GM19372 (cell line): ENCODE measurements around the gene TSPAN32.
"Not testable (repeated sequence)": the region's sequence is repeated elsewhere in the genome, so short reads cannot be mapped to it uniquely, and the experiment has no call there.

Experiments
- ATAC-seq: cut with Tn5 transposase; IDR thresholded peaks from one replicate; pipeline ENCODE4 v1.9.1; 2021; ENCODE audit warnings: mild to moderate bottlenecking, low read depth, moderate library complexity; ENCODE audit not compliant: unreplicated experiment

TSPAN32 gene

GRCh38 chr11:2360081-2360642 is 58.3 kb downstream of the TSPAN32 start:
- ATAC-seq = no peak

GRCh38 chr11:2361565-2361964 is 59.8 kb downstream of the TSPAN32 start:
- no peak for ATAC-seq

DNA sequence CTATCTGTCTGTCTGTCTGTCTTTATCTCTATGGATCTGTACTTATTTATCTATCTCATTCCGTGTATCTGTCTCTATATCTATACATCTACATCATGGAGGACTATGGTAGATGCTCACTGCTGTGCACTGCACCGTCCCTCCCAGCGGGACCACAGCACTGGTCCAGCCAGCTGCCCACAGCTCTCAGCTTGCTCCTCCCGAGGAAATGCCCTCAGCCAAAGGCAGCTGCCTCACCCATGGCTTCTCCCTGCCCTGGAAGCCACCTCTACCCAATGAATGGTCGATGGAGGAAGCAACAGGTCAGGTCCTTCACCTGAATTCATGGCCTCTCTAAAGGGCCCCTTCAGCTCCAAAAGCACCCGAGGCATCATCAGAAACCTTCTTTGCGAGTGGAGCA is 60.6 kb downstream of the TSPAN32 start:
- no peak for ATAC-seq

DNA sequence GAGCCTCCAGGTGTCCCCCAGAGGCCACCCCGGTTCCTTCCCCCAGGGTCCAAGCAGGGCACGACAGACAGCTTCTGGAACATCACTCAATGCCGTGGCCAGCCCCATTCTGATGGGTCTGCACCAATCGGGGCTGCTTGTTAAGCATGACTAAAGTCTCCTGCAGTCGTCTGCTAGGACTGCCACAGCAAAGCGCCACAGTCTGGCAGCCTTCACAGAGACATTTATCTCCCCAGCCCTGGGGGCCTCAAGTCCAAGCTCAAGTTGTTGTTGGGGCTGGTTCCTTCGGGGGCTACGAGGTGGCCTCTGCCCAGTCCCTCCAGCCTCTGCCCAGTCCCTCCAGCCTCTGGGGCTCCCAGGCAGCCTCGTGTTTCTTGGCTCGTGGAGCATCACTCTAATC is 61.3 kb downstream of the TSPAN32 start:
- no peak for ATAC-seq

- ATAC-seq = no peak
Measured at GRCh38 chr11:2363577-2364370, 62.0 kb downstream of the TSPAN32 start.

GRCh38 chr11:2364386-2364785 is 62.6 kb downstream of the TSPAN32 start:
- ATAC-seq = not testable (repeated sequence)

DNA sequence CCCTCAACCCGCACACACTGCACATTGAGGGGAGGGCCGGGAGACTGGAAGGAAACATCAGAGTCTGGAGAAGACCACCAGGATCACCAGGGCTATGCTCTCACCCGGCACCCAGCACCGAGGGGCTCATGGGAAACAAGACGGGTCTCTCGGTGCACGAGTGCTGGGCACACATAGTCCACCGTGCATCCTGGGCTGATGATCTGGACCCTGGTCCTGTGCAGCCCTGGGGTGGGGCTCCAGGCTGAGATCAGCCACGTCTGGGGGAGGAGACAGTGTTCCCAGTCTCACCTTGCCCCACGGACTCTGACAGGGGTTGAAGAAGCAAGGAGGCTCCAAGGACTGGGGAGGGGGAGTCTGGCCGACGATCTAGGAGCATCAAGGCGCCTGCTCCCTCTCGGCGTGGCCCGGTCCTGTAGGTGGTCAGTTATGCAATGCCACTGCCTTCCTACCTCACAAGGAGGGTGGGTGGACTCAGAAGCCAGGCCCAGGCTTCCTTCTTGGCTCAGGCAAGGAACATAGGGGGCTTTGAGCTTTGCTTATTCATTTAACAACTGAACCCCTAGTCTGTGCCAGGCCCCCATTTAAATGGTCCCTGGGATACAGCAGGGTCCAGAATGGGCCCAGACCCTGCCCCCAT is 63.9 kb downstream of the TSPAN32 start:
- ATAC-seq = no peak

- ATAC-seq = no peak
Measured at GRCh38 chr11:2366276-2366675, 64.5 kb downstream of the TSPAN32 start.

- ATAC-seq = no peak
Measured at GRCh38 chr11:2366733-2367132, 64.9 kb downstream of the TSPAN32 start.

DNA sequence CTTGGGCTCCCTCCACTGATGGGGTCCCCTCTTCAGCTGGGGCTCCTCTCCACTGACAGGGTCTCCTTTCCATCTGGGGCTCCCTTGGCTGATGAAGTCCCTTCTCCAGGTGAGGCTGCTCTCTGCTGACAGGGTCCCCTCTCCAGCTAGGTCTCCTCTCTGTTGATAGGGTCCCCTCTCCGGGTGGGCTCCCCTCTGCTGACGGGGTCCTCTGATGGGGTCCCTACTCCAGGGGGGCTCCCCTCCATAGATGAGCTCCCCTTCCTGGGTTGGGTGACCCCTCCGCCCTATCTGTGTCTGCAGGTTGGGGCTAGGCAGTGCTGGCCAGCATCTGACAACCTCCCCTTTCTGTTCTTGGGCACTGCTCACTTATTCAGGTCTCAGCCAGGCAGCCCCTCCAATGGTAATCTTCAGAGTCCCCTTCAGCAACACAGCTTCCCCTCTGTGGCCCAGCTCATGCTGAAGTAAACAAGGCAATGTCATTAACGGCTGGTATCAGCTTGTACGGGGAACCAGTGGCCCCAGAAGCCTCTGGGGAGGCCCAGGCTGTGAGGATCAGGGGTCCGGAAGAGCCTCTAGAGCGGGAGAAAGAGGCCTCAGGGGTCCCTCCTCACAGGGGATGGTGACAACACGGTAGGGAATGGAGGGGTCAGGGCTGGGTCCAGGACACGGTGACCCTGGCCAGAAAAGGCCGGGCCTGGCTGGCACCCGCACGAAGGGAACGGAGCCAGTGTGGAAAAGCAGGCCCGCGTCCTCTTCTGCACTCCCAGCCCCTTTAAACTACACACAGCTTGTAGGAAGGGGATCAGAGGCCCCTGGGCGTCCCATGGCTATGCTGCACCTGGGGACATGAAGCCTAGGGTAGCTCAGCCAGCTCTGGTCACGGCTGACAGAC is 65.7 kb downstream of the TSPAN32 start:
- no peak for ATAC-seq
